ENCODE data around the gene ITGAL.
"Not testable (repeated sequence)": the region's sequence is repeated elsewhere in the genome, so short reads cannot be mapped to it uniquely, and the experiment has no call there.

ITGAL gene

DNA sequence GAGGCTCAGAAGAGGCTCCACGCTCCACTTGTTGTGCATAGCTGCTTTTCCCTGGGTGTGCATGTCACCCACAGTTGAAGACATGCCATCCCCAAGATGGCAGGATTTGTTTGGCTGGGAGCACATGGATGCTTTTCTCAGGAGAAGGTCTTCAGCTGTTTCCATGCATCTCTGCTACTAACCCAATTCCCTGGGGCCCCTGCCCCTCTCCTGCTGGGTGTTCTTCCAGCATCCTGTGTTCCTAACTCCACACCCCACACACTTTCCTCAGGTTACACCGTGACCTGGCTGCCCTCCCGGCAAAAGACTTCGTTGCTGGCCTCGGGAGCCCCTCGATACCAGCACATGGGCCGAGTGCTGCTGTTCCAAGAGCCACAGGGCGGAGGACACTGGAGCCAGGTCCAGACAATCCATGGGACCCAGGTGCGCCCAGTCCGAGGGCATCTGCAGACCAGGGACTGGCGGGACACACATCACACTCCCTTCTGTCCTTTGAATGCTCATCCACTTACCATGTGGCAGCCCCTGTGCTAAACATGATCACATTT, 21.5 kb downstream of the ITGAL start:
- no peak for DNase-seq

DNA sequence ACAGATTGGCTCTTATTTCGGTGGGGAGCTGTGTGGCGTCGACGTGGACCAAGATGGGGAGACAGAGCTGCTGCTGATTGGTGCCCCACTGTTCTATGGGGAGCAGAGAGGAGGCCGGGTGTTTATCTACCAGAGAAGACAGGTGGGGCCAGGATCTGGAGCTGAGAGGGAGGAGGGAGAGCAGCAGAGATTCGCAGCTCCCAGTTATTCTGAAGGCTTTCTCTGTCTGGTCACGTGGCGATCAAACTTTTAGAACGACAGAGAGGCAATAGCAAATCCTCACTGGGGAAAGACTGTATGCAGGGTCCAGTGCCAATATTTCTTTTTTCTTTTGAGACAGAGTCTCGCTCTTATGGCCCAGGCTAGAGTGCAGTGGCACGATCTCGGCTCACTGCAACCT, 22.2 kb downstream of the ITGAL start:
- DNase-seq: no peak

GRCh38 chr16:30499284-30499683, 26.7 kb downstream of the ITGAL start:
- DNase-seq: no peak

- no peak for DNase-seq
Observed at GRCh38 chr16:30503403-30504296, 31.1 kb downstream of the ITGAL start.

GRCh38 chr16:30509081-30509765, 36.7 kb downstream of the ITGAL start:
- DNase-seq: no peak

- DNase-seq: no peak
Observed at GRCh38 chr16:30510376-30510938, 37.9 kb downstream of the ITGAL start.

GRCh38 chr16:30511509-30511908, 39.0 kb downstream of the ITGAL start:
- DNase-seq: no peak

GRCh38 chr16:30515275-30515674, 42.7 kb downstream of the ITGAL start:
- DNase-seq: no peak

GRCh38 chr16:30518552-30518951, 46.0 kb downstream of the ITGAL start:
- DNase-seq: no peak

DNA sequence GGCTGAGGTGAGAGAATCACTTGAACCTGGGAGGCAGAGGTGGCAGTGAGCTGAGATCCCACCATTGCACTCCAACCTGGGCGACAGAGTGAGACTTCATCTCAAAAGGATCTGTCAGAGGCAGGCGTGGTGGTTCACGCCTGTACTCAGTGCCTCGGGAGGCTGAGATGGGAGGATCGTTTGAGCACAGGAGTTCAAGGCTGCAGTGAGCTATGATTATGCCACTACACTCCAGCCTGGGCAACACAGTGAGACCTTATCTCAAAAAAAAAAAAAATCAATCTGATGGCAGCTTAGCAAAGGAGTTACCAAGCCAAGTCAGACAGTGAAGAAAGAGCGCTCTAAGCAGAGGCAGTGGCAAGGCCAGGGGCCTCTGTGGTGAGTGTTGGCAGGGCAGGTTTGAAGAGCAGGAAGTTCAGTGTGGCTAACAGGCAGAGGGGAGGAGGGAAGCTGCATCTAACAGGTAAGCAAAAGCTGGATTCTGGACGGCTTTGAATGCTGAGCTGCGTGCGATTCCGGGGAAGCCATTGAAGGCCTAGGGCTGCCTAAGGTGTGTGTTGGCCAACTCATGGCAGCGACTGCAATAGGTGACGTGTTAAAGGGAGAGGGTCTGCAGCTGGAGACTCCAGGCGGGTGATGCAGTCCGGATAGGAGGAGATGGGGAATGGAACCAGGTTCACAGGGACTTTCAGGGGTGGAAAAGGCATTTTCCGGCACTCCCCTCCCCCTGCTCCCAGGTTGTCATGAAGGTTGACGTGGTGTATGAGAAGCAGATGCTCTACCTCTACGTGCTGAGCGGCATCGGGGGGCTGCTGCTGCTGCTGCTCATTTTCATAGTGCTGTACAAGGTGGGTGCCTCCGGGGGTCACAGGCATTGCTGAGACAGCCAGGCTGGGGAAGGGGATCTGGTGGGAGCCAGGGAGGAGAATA, 46.8 kb downstream of the ITGAL start:
- no peak for DNase-seq

DNA sequence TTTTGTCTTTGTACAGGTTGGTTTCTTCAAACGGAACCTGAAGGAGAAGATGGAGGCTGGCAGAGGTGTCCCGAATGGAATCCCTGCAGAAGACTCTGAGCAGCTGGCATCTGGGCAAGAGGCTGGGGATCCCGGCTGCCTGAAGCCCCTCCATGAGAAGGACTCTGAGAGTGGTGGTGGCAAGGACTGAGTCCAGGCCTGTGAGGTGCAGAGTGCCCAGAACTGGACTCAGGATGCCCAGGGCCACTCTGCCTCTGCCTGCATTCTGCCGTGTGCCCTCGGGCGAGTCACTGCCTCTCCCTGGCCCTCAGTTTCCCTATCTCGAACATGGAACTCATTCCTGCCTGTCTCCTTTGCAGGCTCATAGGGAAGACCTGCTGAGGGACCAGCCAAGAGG, 48.9 kb downstream of the ITGAL start:
- no peak for DNase-seq

- DNase-seq: no peak
Observed at GRCh38 chr16:30521873-30522641, 49.5 kb downstream of the ITGAL start.

- not testable (repeated sequence) for DNase-seq
Observed at GRCh38 chr16:30522702-30523463, 50.3 kb downstream of the ITGAL start.

DNA sequence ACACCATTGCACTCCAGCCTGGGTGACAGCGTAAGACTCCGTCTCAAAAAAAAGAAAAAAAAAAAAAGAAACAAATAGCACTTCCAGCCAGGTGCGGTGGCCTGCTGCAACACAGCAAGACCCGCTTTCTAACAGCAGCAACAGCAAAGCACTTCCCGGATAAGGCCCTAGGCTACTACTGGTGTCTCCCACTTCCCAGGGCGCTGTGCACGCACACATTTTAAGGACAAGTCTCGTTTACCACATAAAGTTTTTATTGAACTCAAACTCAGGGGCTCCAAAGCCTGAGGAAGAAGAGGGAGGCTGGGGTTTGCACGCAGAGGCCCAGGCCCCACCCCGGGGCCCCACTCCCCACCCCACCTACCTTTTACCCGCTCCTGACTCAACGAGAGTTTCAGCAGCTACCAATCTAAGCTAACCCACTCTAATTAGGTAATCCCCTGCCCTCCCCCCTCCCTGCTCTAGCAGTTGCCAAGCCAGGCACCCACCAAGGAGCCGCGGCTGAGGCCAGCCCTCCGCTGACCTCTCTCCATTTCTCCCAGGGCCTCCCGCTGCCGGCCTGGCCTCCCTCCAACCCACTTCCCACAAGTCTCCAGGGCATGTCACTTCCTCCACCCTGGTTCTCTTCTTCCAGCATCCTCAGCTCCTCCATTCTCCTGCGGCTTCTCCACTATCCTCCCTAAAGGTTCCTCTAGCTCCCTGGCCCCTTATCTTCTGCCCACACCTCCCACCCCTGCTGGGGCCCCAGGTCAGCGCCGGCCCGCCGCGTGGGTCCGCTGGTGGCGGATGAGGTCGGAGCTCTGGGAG, 51.4 kb downstream of the ITGAL start:
- no peak for DNase-seq

- no peak for DNase-seq
Observed at GRCh38 chr16:30524575-30525568, 52.3 kb downstream of the ITGAL start.

GRCh38 chr16:30525844-30526136, 53.2 kb downstream of the ITGAL start:
- no peak for DNase-seq

DNA sequence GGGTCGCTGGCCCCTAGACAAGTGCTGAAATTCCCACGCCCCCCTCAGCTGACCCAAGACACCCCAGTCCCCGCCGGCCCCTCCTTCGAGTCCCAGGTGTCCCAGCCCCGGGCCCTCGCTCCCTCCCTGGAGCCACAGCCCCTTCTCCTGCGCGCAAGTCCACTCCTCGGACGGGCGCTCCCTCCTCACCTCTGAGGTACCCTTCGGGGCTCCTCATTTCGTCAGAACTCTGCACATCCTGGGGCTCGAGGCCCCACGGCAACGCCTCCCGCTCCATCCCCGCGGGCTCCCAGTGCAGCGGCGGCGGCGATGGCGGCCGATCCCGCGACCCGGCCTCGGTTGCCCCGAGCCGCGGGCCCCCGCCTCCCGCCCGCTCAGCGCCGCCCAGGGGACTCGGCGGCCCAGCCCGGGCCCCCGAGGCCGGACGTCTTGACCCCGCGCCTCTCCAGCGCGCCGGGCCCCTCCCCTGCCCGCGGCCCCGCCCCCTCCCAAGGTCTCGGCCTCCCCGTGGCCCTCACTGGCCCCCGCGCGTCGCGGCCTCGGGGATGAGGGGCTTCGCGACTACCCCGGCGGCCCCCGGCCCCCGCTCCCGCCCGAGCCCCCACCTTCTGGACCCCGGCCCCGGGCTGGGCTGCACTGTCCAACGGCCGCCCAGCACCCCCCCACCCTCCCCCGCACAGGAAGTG, 53.7 kb downstream of the ITGAL start, which contains the start of gene ZNF768:
ZNF768 (minus strand) TSS at position 430 of the 686 bp plus-strand sequence; CDS start at position 277, 153 bp downstream.
- DNase-seq: no peak

Data from NCI-H524 (cell line).